Spinal cord (tissue), 10 donors: ENCODE data around the gene TMOD1. TPM values are rescaled to one million over a fixed set of nuclear protein-coding genes. Genes with fewer than 3 reads are reported as not detected.

ENCODE experiments used
- DNase-seq, 6 donors: peaks; one replicate each; pipeline versions ENCODE4 v3.0.0 to v3.0.0-alpha.2; 2013 to 2015; ENCODE audit warnings: low spot score in 6 of 6, low read depth in 4 of 6
- H3K27ac ChIP-seq: one replicate; pipeline ENCODE4 v1.5.1; 2013; ENCODE audit warnings: low read depth, low read length, control low read depth
- H3K27me3 ChIP-seq: one replicate; pipeline ENCODE4 v1.6.1; 2013; ENCODE audit warnings: low read length; ENCODE audit not compliant: control insufficient read depth, insufficient read depth
- H3K36me3 ChIP-seq: one replicate; pipeline ENCODE4 v1.6.1; 2013; ENCODE audit warnings: low read length; ENCODE audit not compliant: control insufficient read depth, insufficient read depth
- H3K4me1 ChIP-seq: one replicate; pipeline ENCODE4 v1.6.1; 2013; ENCODE audit warnings: low read length; ENCODE audit not compliant: control insufficient read depth, insufficient read depth
- H3K4me3 ChIP-seq: one replicate; pipeline ENCODE4 v1.5.1; 2013; ENCODE audit warnings: low read depth, low read length, control low read depth
- H3K9me3 ChIP-seq: one replicate; pipeline ENCODE4 v1.6.1; 2013; ENCODE audit warnings: low read length; ENCODE audit not compliant: control insufficient read depth, insufficient read depth
- WGBS: methylation state at CpG from one replicate; pipeline ENCODE4 v1.1.5; 2013; ENCODE audit warnings: missing lambda C conversion rate; ENCODE audit not compliant: insufficient coverage; 5-methylcytosine and 5-hydroxymethylcytosine counted together
- polyA plus RNA-seq, 2 donors: library from polyadenylated mRNA; unstranded; fragments of 120-200 nt; gene quantifications; one replicate each; pipeline ENCODE4 v1.2.1, GENCODE V29; 2013; ENCODE audit not compliant: insufficient read length in 2 of 2
- total RNA-seq, 2 donors: library from RNA; depleted of rRNA in 1 of 2; stranded (reverse); fragments of 120-200 nt in 1 of 2; fragments of >200 nt in 1 of 2; gene quantifications; one replicate each; pipeline versions ENCODE4 v1.2.3 to v1.2.4, GENCODE V29; 2013 to 2014
- donor health status: healthy.

The TMOD1 gene
- total and polyA plus RNA-seq, 4 donors: 27.3 to 104 (median 57.4) TPM

GRCh38 chr9:97514531-97514930, 13.1 kb downstream of the TMOD1 start:
- 94% methylated on average over 8 of the region's 9 CpGs for WGBS
- no peak for DNase-seq
- Histone ChIP-seq H3K27me3 (peaks cover 2% of the 10 kb centered on the region), H3K27ac (no peak overlapping the region), H3K9me3 (no peaks in the 10 kb centered on the region), H3K4me1 (peaks cover 14% of the 10 kb centered on the region), H3K36me3 (peaks cover 3% of the 10 kb centered on the region), H3K4me3 (no peak overlapping the region)

DNA sequence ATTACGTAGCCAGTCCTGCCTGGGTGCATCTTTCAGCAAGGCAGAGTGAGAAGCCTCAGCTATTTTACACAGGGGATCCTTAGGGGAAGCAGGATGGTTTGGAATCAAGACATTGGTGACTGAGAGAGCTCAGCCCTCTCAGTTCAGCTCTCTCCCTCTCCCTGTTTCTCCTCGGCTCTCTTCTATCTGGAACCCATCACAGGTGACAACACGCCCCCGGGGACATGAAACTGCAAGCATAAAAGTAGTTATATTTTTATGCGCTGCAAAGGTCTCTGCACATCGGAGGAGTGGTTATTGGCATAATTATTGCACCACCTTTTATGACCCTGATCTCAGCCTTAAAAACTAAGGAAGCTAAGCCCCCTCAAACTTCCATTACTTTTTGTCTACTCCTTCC, 14.2 kb downstream of the TMOD1 start:
- Histone ChIP-seq H3K9me3 (no peaks in the 10 kb centered on the region), H3K4me1 (peaks cover 15% of the 10 kb centered on the region), H3K27me3 (peaks cover 2% of the 10 kb centered on the region), H3K4me3 (no peak overlapping the region), H3K36me3 (peaks cover 3% of the 10 kb centered on the region), H3K27ac (no peak overlapping the region)
- DNase-seq: no peak
- 100% methylated on average over 3 of the region's 6 CpGs for WGBS

DNA sequence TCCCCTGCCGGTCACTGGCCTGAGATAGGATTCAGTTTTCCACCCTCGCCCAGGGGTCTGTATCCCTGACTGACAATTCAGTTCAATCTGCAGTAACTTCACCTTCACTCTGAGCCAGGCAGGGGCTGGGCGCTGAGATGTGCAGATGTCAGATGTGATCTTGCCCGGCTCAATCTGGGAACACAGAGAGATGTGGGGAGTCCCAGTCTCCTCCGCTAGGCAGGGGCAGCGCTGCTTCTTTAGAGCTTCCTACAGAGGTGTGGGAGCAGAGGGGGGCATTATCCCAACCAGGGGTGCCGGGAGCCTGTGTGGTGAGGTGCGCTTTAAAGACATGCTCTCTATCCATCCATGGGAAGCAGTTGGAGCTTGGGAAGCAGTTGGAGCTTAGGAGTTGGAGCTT, 14.6 kb downstream of the TMOD1 start:
- peaks cover 2% of the 10 kb centered on the region for H3K27me3 ChIP-seq
- no peaks in the 10 kb centered on the region for H3K9me3 ChIP-seq
- WGBS: 82% methylated on average over 5 of the region's 8 CpGs
- no peak overlapping the region for H3K4me3 ChIP-seq
- H3K36me3 ChIP-seq: peaks cover 3% of the 10 kb centered on the region
- no peak overlapping the region for H3K27ac ChIP-seq
- DNase-seq: no peak
- H3K4me1 ChIP-seq: peaks cover 15% of the 10 kb centered on the region

- Histone ChIP-seq H3K4me1 (peaks cover 15% of the 10 kb centered on the region), H3K9me3 (no peaks in the 10 kb centered on the region), H3K36me3 (peaks cover 3% of the 10 kb centered on the region), H3K4me3 (no peak overlapping the region), H3K27ac (no peak overlapping the region), H3K27me3 (peaks cover 2% of the 10 kb centered on the region)
- WGBS: 84% methylated on average over 10 of the region's 14 CpGs
- no peak for DNase-seq
These were observed 16.0 kb downstream of the TMOD1 start for GRCh38 chr9:97517331-97518089.

GRCh38 chr9:97518166-97518908, 16.9 kb downstream of the TMOD1 start:
- Histone ChIP-seq H3K27me3 (peaks cover 2% of the 10 kb centered on the region), H3K4me1 (peaks cover 15% of the 10 kb centered on the region), H3K27ac (no peak overlapping the region), H3K4me3 (no peak overlapping the region), H3K36me3 (peaks cover 3% of the 10 kb centered on the region), H3K9me3 (no peaks in the 10 kb centered on the region)
- DNase-seq: no peak
- WGBS: 95% methylated on average over 7 of the region's 9 CpGs

- H3K27me3 ChIP-seq: peaks cover 2% of the 10 kb centered on the region
- 40% methylated on average over 5 of the region's 6 CpGs for WGBS
These were observed 17.4 kb downstream of the TMOD1 start for GRCh38 chr9:97518909-97519307.

GRCh38 chr9:97519441-97519970, 18.0 kb downstream of the TMOD1 start:
- H3K27ac ChIP-seq: no peak overlapping the region
- H3K9me3 ChIP-seq: no peaks in the 10 kb centered on the region
- H3K36me3 ChIP-seq: peaks cover 3% of the 10 kb centered on the region
- WGBS: 94% methylated on average over 8 of the region's 11 CpGs
- peaks cover 15% of the 10 kb centered on the region for H3K4me1 ChIP-seq
- no peak overlapping the region for H3K4me3 ChIP-seq
- peaks cover 2% of the 10 kb centered on the region for H3K27me3 ChIP-seq
- DNase-seq: no peak

More at GRCh38 chr9:97518909-97519307, 17.4 kb downstream of the TMOD1 start:
- DNase-seq: peak in 2 of 6 donors; percentile 30 to 78
- peaks cover 3% of the 10 kb centered on the region for H3K36me3 ChIP-seq
- no peaks in the 10 kb centered on the region for H3K9me3 ChIP-seq
- no peak overlapping the region for H3K27ac ChIP-seq
- peaks cover 15% of the 10 kb centered on the region for H3K4me1 ChIP-seq
- H3K4me3 ChIP-seq: no peak overlapping the region

GRCh38 chr9:97521576-97522333, 20.3 kb downstream of the TMOD1 start:
- Histone ChIP-seq H3K4me3 (no peak overlapping the region), H3K27me3 (peaks cover 2% of the 10 kb centered on the region), H3K9me3 (no peaks in the 10 kb centered on the region), H3K27ac (no peak overlapping the region), H3K4me1 (peaks cover 15% of the 10 kb centered on the region), H3K36me3 (peaks cover 3% of the 10 kb centered on the region)
- WGBS: 91% methylated on average over 7 of the region's 10 CpGs
- DNase-seq: no peak

- Histone ChIP-seq H3K27ac (no peak overlapping the region), H3K27me3 (no peaks in the 10 kb centered on the region), H3K4me3 (no peak overlapping the region), H3K9me3 (no peaks in the 10 kb centered on the region), H3K4me1 (peaks cover 13% of the 10 kb centered on the region), H3K36me3 (peaks cover 8% of the 10 kb centered on the region)
- 100% methylated on average over 1 of the region's 4 CpGs for WGBS
- no peak for DNase-seq
These were observed 23.0 kb downstream of the TMOD1 start for GRCh38 chr9:97524424-97524823.
